Uterus (tissue), 2 donors: ENCODE measurements around the gene MYL11.

Source experiments
- POLR2A ChIP-seq, 2 donors: fragments of 450-650 bp; IDR thresholded peaks; one replicate each; pipeline ENCODE4 v1.6.1; 2016; ENCODE audit warnings: antibody characterized with exemption in 2 of 2, mild to moderate bottlenecking in 1 of 2, moderate library complexity in 1 of 2
- TF ChIP-seq, protein P1 (sequence below), 4 experiments: fragments of 200-600 bp in 2 of 4; fragments of 450-650 bp in 2 of 4; sonication (generic) in 2 of 4; IDR thresholded peaks; one replicate each; pipeline ENCODE4 v1.5.1; 2016 to 2019; ENCODE audit warnings: antibody characterized with exemption in 4 of 4, mild to moderate bottlenecking in 2 of 4, moderate library complexity in 1 of 4

DNA sequence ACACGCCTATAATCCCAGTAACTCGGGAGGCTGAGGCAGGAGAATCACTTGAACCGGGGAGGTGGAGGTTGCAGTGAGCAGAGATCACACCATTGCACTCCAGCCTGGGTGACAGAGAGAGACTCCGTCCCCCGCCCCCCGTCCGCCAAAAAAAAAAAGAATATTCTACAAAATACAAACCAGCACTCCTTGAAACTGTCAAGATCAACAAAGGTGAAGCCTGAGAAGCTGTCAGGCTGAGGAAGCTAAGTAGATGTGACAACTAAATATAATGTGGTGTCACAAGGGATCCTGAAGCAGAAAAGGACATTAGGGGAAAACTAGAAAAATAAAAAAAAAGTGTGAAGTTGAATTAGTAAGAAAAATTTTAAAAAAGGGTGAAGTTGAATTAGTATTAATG, 25.7 kb upstream of the MYL11 start:
- TF ChIP-seq, protein P1, sequence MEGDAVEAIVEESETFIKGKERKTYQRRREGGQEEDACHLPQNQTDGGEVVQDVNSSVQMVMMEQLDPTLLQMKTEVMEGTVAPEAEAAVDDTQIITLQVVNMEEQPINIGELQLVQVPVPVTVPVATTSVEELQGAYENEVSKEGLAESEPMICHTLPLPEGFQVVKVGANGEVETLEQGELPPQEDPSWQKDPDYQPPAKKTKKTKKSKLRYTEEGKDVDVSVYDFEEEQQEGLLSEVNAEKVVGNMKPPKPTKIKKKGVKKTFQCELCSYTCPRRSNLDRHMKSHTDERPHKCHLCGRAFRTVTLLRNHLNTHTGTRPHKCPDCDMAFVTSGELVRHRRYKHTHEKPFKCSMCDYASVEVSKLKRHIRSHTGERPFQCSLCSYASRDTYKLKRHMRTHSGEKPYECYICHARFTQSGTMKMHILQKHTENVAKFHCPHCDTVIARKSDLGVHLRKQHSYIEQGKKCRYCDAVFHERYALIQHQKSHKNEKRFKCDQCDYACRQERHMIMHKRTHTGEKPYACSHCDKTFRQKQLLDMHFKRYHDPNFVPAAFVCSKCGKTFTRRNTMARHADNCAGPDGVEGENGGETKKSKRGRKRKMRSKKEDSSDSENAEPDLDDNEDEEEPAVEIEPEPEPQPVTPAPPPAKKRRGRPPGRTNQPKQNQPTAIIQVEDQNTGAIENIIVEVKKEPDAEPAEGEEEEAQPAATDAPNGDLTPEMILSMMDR (IDR thresholded peaks at IDR 0.05), result no peak
- no peak for TF ChIP-seq POLR2A (IDR thresholded peaks at IDR 0.05)
